Coronary artery (tissue), 2 donors: Measurements from ENCODE around the gene TFDP2.

Experiments
- DNase-seq: peaks from one replicate; pipeline ENCODE4 v3.0.0-alpha.2; 2017; ENCODE audit warnings: low spot score
- H3K27ac ChIP-seq, 2 donors: fragments of 200-600 bp; sonication (generic); one replicate each; pipeline ENCODE4 v1.5.1; 2016 to 2019
- H3K4me3 ChIP-seq: fragments of 200-600 bp; sonication (generic); 2 replicates; pipeline ENCODE4 v1.5.1; 2016; ENCODE audit warnings: mild to moderate bottlenecking, moderate library complexity
- TF ChIP-seq, protein P1 (sequence below): fragments of 200-600 bp; sonication (generic); IDR thresholded peaks from one replicate; pipeline ENCODE4 v1.5.1; 2019; ENCODE audit warnings: antibody characterized with exemption

The TFDP2 gene

DNA sequence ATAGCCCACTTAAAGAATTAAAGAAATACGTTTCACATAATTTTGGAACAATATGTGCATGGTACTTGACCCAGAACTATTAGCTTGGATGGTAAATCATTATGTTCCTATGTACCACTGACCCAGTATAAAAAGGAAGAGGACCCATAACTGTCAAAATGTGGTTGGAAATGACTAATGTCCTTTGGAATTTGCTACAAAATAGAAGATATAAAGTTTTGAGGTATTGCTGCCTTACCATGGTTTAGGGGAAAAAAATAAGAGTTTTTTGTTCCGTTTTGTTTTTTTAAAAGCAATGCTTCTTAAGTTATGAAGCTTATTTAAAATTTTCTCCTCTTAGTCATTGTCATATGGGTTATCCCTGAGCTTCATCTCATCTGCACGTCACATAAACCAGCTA, 15.8 kb upstream of the TFDP2 start:
- no peak for DNase-seq
- TF ChIP-seq, protein P1, sequence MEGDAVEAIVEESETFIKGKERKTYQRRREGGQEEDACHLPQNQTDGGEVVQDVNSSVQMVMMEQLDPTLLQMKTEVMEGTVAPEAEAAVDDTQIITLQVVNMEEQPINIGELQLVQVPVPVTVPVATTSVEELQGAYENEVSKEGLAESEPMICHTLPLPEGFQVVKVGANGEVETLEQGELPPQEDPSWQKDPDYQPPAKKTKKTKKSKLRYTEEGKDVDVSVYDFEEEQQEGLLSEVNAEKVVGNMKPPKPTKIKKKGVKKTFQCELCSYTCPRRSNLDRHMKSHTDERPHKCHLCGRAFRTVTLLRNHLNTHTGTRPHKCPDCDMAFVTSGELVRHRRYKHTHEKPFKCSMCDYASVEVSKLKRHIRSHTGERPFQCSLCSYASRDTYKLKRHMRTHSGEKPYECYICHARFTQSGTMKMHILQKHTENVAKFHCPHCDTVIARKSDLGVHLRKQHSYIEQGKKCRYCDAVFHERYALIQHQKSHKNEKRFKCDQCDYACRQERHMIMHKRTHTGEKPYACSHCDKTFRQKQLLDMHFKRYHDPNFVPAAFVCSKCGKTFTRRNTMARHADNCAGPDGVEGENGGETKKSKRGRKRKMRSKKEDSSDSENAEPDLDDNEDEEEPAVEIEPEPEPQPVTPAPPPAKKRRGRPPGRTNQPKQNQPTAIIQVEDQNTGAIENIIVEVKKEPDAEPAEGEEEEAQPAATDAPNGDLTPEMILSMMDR: no peak

GRCh38 chr3:142159083-142159740, 9.9 kb upstream of the TFDP2 start:
- TF ChIP-seq, protein P1: no peak
- no peak overlapping the region for H3K4me3 ChIP-seq
- DNase-seq: no peak
- H3K27ac ChIP-seq: no peak overlapping the region

More for the DNA sequence above, 15.8 kb upstream of the TFDP2 start:
- no peak overlapping the region for H3K4me3 ChIP-seq
- no peak overlapping the region for H3K27ac ChIP-seq

- no peak for DNase-seq
- TF ChIP-seq, protein P1: no peak
- no peak overlapping the region for H3K4me3 ChIP-seq
- no peak overlapping the region for H3K27ac ChIP-seq
Observed at GRCh38 chr3:142154186-142154585, 4.8 kb upstream of the TFDP2 start.

- Histone ChIP-seq H3K27ac (no peak overlapping the region), H3K4me3 (no peak overlapping the region)
- no peak for DNase-seq
- TF ChIP-seq, protein P1: no peak
Observed at GRCh38 chr3:142152384-142152783, 3.0 kb upstream of the TFDP2 start.

GRCh38 chr3:142151828-142152227, 2.5 kb upstream of the TFDP2 start:
- TF ChIP-seq, protein P1: no peak
- no peak for DNase-seq
- H3K4me3 ChIP-seq: no peak overlapping the region
- H3K27ac ChIP-seq: no peak overlapping the region

- no peak overlapping the region for H3K27ac ChIP-seq
- no peak for DNase-seq
- TF ChIP-seq, protein P1: no peak
- no peak overlapping the region for H3K4me3 ChIP-seq
Observed at GRCh38 chr3:142151240-142151639, 1.9 kb upstream of the TFDP2 start.

DNA sequence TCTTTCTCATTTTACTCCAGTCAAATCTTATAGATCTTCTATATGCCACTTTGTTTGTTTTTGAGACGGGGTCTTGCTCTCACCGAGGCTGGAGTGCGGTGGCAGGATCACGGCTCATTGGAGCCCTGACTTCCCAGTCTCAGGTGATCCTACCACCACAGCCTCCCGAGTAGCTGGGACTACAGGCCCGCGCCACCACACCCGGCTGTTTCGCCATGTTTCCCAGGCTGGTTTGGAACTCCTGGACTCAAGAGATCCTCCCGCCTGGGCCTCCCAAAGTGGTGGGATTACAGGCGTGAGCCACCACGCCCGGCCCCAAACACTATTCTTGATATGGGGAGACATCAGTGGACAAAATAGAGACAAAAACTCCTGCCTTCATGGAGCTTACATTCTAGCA, 927 bp upstream of the TFDP2 start:
- Histone ChIP-seq H3K27ac (no peak overlapping the region), H3K4me3 (no peak overlapping the region)
- TF ChIP-seq, protein P1: no peak
- DNase-seq: no peak
